Progenitor cell of endocrine pancreas (in vitro differentiated cells): ENCODE data around the gene CDC73. TPM values are rescaled to one million over a fixed set of nuclear protein-coding genes. Genes with fewer than 3 reads are reported as not detected.

Experiments
- DNase-seq: peaks from one replicate; pipeline ENCODE4 v3.0.0; 2021; ENCODE audit warnings: low spot score; ENCODE audit not compliant: unreplicated experiment
- H3K27ac Mint-ChIP-seq: 2 replicates; pipeline ENCODE4 v1.8.0; 2021; ENCODE audit warnings: mild to moderate bottlenecking, moderate library complexity, mixed read lengths
- H3K27me3 Mint-ChIP-seq: 2 replicates; pipeline ENCODE4 v1.8.0; 2021; ENCODE audit warnings: mixed read lengths
- H3K36me3 Mint-ChIP-seq: 2 replicates; pipeline ENCODE4 v1.8.0; 2022; ENCODE audit warnings: mixed read lengths; ENCODE audit not compliant: insufficient read depth
- H3K4me1 Mint-ChIP-seq: 2 replicates; pipeline ENCODE4 v1.8.0; 2021; ENCODE audit warnings: low read depth, mixed read lengths
- H3K4me3 Mint-ChIP-seq: 2 replicates; pipeline ENCODE4 v1.8.0; 2021; ENCODE audit warnings: low read depth, mild to moderate bottlenecking, moderate library complexity, mixed read lengths
- H3K9me3 Mint-ChIP-seq: 2 replicates; pipeline ENCODE4 v1.8.0; 2021; ENCODE audit warnings: low read depth, mixed read lengths
- total RNA-seq: library from RNA; stranded (reverse); gene quantifications from 2 replicates; pipeline ENCODE4 v1.2.1, GENCODE V29; 2021
- TF ChIP-seq, protein P1 (sequence below): fragments of 200-600 bp; sonication (generic); IDR thresholded peaks from one replicate; pipeline ENCODE4 v1.5.0; 2021; ENCODE audit warnings: antibody characterized with exemption, mild to moderate bottlenecking; ENCODE audit not compliant: unreplicated experiment

Gene CDC73
- total RNA-seq, 1 donor from 2014 or later, result 62.7 TPM

DNA sequence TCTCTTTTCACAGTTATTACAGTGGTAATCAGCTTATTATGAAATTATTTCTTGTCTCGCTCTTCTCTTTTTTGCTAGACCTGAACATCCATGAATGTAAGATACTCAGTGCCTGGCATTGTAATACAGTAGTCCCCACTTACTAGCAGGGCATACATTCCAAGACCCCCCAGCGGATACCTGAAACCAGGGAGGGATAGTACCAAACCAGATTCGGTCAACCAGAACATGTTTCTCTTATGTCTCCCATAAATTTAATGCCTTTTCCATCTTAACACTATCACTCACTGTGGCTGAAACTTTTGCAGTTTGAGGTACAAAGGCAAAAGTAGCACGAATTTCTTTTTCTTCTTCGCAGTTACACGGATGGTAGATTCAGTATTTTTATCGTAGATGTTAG is 89.2 kb downstream of the CDC73 start:
- no peak overlapping the region for H3K4me3 Mint-ChIP-seq
- H3K27ac Mint-ChIP-seq, result peak overlapping the region; percentile 40
- H3K9me3 Mint-ChIP-seq, result peaks cover 40% of the 10 kb centered on the region
- TF ChIP-seq, protein P1, sequence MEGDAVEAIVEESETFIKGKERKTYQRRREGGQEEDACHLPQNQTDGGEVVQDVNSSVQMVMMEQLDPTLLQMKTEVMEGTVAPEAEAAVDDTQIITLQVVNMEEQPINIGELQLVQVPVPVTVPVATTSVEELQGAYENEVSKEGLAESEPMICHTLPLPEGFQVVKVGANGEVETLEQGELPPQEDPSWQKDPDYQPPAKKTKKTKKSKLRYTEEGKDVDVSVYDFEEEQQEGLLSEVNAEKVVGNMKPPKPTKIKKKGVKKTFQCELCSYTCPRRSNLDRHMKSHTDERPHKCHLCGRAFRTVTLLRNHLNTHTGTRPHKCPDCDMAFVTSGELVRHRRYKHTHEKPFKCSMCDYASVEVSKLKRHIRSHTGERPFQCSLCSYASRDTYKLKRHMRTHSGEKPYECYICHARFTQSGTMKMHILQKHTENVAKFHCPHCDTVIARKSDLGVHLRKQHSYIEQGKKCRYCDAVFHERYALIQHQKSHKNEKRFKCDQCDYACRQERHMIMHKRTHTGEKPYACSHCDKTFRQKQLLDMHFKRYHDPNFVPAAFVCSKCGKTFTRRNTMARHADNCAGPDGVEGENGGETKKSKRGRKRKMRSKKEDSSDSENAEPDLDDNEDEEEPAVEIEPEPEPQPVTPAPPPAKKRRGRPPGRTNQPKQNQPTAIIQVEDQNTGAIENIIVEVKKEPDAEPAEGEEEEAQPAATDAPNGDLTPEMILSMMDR, result no peak
- peaks cover 2% of the 10 kb centered on the region for H3K4me1 Mint-ChIP-seq
- no peaks in the 10 kb centered on the region for H3K27me3 Mint-ChIP-seq
- DNase-seq, result no peak
- H3K36me3 Mint-ChIP-seq, result peaks cover 58% of the 10 kb centered on the region

DNA sequence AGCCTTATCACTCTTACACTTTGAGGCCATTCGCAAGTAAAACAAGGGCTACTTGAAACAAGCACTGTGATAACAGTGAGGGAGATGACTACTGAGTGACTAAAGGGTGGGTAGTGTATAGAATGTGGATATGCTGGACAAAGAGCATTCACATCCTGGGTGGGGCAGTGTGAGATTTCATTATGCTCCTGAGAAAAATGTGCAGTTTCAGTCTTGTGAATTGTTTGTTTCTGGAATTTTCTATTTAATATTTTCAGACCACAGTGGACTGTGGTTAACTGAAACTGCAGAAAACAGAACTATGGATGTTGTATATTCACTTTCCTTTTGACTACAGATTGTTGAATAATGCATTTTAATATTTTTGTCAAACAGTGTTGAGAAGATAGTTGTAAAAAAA is 89.7 kb downstream of the CDC73 start:
- Mint-ChIP-seq H3K4me1 (peaks cover 2% of the 10 kb centered on the region), H3K9me3 (peaks cover 38% of the 10 kb centered on the region), H3K4me3 (no peak overlapping the region), H3K27ac (peak overlapping the region; percentile 10), H3K36me3 (peaks cover 56% of the 10 kb centered on the region), H3K27me3 (no peaks in the 10 kb centered on the region)
- TF ChIP-seq, protein P1, result no peak
- DNase-seq, result no peak

DNA sequence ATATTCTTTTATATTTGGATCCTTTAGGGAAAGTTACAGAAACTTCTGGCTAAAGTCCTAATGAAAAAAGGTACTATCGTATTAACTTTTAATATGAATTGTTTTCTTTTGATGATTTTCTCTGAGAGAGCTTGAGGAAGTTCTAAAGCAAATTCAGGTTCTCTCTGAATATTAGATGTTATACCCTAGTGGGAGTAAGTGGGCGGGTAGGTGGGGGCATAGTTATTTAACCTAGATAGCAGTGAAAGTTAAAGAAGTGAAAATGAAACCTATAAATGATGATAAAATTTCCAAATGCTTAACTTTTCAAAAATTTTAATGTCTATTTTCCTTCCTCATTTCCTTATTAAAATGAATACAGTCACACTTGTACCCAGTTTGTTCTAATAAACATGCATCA is 90.8 kb downstream of the CDC73 start:
- TF ChIP-seq, protein P1, result no peak
- Mint-ChIP-seq H3K4me1 (peaks cover 2% of the 10 kb centered on the region), H3K27me3 (no peaks in the 10 kb centered on the region), H3K9me3 (peaks cover 32% of the 10 kb centered on the region), H3K27ac (no peak overlapping the region), H3K4me3 (no peak overlapping the region), H3K36me3 (peaks cover 53% of the 10 kb centered on the region)
- no peak for DNase-seq

DNA sequence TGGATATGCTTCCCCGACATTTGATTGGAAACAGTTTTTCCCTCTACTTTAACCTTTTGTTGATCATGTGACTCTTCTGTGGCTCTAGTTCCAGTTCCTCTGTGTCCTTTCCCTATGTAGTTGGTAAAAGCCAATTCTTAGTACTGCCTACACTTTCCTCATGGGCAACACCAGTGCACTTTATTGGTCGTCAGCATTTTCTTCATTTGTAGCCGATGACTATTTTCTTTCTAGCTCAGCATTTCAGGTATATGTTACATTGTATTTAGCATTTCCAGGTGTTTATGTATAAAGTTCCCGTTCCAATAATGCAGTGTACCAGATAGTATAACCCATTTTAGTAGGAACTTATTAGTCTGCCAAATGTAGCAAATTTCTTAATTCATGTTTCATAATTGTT is 92.2 kb downstream of the CDC73 start:
- H3K4me3 Mint-ChIP-seq, result no peak overlapping the region
- no peak overlapping the region for H3K27ac Mint-ChIP-seq
- peaks cover 2% of the 10 kb centered on the region for H3K4me1 Mint-ChIP-seq
- TF ChIP-seq, protein P1, result no peak
- no peak for DNase-seq
- peaks cover 28% of the 10 kb centered on the region for H3K9me3 Mint-ChIP-seq
- H3K27me3 Mint-ChIP-seq, result no peaks in the 10 kb centered on the region
- H3K36me3 Mint-ChIP-seq, result peaks cover 62% of the 10 kb centered on the region

DNA sequence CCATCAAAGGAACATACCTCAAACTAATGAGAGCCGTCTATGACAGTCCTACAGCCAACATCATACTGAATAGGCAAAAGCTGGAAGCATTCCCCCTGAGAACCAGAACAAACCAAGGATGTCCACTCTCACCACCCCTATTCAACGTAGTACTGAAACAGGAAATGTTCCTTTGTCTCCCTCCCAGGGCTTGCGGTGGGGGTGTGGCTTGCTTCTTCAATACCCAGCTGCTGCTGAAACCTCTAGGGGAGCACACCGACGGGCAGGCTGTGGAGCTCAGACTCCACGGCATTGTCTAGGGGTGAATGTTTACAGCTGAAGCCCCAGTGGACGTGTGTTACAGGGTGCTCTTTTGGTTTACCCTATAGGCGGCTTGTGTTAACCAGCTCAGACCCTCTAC is 95.1 kb downstream of the CDC73 start:
- Mint-ChIP-seq H3K27ac (no peak overlapping the region), H3K27me3 (no peaks in the 10 kb centered on the region)

More for the DNA sequence above, 95.1 kb downstream of the CDC73 start:
- H3K4me3 Mint-ChIP-seq, result no peak overlapping the region
- DNase-seq, result no peak
- H3K36me3 Mint-ChIP-seq, result peaks cover 51% of the 10 kb centered on the region
- TF ChIP-seq, protein P1, result no peak
- H3K4me1 Mint-ChIP-seq, result peaks cover 2% of the 10 kb centered on the region
- H3K9me3 Mint-ChIP-seq, result peaks cover 15% of the 10 kb centered on the region
